ENCODE measurements around the gene SDHC.

Gene SDHC, protein sequence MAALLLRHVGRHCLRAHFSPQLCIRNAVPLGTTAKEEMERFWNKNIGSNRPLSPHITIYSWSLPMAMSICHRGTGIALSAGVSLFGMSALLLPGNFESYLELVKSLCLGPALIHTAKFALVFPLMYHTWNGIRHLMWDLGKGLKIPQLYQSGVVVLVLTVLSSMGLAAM

DNA sequence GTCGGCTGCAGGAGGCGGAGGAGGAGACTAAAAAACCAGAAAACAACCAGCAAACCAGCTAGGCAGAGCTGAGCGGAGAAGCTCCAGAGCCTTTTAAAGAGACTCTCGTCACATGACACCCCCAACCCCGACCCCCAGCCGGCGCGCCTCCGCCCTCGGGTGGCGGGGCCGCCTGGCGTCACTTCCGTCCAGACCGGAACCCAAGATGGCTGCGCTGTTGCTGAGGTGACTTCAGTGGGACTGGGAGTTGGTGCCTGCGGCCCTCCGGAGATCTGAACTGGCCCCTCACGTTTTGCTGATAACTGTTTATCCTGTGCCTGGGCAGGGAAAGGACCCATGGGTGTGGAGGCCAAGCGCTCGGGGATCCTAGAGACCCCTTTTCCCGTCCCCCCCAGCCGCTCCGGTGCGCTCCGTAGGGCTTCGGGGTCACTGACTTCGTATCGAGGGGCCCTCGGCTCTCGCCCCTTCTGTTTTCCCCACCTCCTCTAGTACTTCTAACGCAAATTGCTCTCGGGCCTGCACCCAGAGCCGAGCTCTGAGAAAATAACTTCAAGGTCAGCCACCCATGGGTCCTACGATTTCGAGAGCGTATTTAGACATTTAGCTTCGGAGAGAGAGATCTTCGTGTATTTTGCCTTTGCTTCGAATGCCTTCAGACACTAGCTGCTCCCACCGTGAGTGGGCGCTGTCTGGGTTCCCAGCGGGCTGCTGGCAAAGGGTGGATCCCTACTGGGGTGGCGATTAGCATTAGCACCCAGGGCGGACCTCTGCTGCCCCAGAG is at the start of gene SDHC:
TSS of gene SDHC (plus strand) at position 181 of the 781 bp plus-strand sequence. CDS start at position 206, 25 bp downstream.
- Histone ChIP-seq H3K4me3 (peak within 1 kb of the TSS; percentile 67 to 98 (median 77)), H3K27ac (peak within 1 kb of the TSS; percentile 84 to 99 (median 96))

DNA sequence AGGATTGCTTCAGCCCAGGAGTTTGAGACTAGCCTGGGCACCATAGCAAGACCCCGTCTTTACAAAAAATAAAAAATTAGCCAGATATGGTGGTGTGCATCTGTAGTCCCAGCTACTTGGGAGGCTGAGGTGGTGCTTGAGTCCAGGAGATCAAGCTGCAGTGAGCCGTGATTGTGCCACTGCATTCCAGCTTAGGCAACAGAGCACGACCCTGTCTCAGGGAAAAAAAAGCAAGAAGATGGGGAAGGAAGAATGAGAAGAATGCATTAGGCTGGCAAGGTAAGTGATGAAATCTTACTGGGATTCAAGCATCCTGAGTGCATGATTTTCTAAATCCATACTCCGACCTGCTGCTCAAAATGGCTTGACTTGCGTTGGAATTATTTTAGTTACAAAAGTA is 48.9 kb upstream of the SDHC start:
- Histone ChIP-seq H3K27ac (no peak overlapping the region), H3K4me3 (no peak overlapping the region)

DNA sequence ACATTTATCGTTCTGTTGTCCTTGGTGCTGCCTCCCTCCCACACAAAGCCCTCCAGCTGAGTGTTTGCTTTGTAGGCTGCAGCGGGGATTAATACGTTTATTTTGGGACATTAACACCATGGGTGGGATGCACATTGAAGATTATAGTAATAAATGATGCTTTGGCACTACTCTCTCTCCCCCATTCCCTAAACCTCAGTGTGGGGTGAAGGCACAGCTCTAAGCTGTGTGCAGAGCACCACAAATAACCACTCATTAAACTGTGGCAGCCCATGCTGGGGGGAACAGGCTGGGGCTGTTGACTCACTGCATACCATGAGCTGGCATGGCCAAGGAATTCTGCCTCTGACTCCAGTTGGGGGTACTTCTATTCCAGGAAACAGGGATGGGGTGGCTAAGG is 48.0 kb upstream of the SDHC start:
- Histone ChIP-seq H3K27ac (no peak overlapping the region), H3K4me3 (no peak overlapping the region)

DNA sequence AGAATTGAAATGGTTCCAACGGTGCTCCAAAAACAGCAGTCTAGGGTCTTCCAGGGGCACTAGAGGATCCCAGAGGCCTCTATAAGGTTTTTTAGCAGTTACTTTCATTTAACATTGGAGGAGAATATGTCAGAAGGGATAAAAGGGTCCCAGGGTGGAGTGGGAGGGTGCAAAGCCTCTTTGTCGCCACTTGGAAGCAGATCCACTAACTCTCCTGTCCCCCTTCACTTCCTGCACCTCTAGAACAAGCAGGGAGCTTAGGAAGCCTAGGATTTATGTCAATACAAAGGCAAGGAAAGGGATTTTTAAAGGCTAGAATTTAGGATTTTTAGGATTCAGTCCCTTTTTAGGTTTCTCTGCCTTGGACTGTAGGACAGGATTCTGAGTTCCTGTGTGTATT is 47.3 kb upstream of the SDHC start:
- no peak overlapping the region for H3K4me3 ChIP-seq
- no peak overlapping the region for H3K27ac ChIP-seq

DNA sequence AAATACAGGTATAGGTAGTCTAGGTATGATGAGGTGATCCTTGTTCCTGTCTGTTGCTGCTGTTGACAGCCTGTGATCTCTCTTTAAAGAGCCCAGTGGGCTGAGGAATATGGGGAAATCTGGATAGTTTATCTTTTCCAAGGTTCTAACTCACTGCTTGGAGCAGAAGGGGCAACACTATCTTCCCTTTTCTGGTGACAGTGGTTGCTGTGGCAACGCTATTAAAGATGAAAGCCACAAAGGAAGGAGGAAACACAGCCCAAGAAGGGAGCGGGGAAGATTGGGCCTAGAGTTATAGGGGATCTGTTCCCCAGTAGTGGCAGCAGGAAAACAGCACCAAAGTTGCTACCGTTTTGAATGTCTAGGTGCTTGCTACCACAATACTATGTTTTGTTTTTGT is 46.9 kb upstream of the SDHC start:
- H3K27ac ChIP-seq: no peak overlapping the region

DNA sequence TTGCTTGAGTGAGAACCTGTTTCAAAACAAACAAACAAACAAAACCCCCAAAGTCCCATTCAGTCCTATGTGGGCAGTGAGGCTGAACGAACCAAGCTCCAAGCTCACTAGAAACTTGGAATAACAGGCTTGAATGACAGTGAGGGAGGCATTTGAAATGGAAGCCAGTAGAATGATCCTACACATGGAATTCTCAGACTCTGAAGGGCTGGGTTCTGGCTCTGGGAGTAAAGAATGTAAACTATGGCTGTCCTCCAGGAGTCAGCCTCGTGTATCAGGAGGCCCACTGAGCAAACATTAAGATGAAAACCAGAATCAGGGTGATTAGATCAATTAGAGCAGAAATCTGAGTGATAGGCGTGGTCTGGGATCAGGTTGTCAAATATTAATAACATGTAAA is 40.8 kb upstream of the SDHC start:
- Histone ChIP-seq H3K27ac (no peak overlapping the region), H3K4me3 (no peak overlapping the region)

More for the DNA sequence above, 46.9 kb upstream of the SDHC start:
- H3K4me3 ChIP-seq: no peak overlapping the region

DNA sequence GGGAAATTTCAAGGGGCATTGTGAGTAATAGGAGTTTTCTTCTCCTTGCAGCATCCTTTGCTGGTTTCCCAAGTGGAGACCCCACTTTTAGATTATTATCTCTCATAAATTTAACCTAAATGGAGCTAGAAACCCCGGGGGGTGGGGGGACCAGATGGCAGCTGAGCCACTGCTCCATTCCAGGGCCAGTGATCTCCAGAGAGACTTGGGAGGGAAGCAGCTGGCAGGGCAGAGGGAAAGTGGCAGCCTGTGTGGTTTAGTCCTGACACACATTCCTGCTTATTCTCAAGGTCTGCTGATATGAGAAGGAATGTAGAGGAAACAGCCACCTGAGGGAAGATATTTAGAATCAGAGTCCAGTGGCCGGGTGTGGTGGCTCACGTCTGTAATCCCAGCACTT is 39.3 kb upstream of the SDHC start:
- no peak overlapping the region for H3K4me3 ChIP-seq
- H3K27ac ChIP-seq: no peak overlapping the region

DNA sequence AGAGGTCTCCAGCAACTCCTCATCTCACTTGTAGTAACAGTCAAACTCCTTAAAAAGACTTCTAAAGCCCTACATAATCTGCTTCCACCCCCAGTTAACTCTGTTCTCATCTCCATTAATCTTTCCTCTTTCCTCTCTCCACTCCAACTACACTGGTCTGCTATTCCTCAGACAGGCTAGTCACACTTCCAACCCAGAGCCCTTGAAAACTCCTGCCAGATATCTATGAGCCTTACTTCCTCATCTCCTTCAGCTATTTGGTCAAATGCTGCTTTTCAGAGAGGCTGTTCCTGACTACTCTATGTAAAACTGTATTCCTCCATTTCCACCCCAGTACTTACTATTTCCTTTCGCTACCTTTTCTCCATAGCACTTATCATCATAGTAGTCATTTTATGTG is 31.2 kb upstream of the SDHC start:
- no peak overlapping the region for H3K4me3 ChIP-seq
- no peak overlapping the region for H3K27ac ChIP-seq

DNA sequence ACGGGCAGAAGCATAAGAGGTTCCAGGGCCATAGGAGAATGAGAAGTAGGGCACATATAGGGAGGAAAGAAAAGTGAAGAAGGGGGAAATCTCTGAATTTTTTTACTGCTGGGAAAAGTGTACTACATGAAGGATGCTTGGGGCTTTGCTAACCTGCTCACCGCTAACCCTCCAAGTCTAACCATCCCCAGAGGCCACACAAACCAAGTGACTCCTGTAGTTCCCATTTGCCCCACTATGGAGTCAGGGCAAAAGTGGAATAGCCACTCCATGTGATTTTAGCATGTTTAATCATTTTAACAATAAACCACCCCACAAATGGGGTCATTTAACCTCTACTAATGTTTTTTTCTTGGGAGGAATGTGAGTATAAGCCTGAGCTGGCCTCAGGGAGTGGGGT is 29.1 kb upstream of the SDHC start:
- Histone ChIP-seq H3K27ac (no peak overlapping the region), H3K4me3 (no peak overlapping the region)

DNA sequence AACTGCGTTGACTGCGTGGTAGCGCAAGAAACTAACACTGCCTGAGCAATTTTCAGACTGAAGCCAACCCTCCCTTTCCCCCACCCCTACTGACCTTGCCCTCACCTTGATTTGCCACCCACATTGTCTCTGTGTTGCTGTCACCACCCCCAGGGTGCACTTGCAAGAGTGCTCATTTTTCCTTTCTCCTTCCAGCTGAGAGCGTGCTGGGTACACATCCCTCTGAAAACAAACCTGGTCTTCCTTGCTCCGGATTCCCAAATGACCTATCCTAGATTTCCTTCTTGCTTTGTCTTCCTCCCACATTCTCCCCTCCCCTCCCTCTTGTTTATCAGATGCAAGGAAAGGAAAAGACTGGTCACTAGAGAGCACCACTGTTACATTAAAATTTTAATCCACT is 28.7 kb upstream of the SDHC start:
- H3K4me3 ChIP-seq: no peak overlapping the region

DNA sequence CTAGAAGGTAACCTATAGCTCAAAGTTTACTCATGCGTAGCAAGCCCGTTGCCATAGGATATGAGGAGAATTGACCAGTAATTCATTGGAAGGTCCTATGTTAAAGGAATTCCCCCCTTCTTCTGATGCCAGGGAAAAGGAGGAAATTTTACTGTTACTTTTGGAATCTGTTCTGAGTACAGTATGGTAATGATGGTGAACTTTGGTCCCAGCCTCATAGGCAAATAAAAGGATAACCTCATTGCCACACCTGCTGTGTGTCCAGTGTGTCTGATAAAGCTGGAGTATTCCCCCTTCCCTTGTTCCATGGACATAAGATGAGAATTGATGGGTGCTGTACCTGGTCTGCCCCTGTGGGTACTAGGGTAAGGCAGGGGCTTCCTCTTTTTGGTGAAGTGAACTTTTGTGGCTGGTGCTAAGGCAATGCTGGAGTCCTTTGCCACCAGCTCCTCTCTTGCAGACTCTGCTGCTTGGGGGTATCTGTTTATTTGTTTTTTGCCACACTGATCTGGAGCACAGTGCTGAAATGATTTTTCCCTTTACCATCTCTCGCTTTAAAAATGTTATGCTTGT is 26.6 kb upstream of the SDHC start:
- Histone ChIP-seq H3K27ac (no peak overlapping the region), H3K4me3 (no peak overlapping the region)

More for the DNA sequence above, 28.7 kb upstream of the SDHC start:
- H3K27ac ChIP-seq: no peak overlapping the region

DNA sequence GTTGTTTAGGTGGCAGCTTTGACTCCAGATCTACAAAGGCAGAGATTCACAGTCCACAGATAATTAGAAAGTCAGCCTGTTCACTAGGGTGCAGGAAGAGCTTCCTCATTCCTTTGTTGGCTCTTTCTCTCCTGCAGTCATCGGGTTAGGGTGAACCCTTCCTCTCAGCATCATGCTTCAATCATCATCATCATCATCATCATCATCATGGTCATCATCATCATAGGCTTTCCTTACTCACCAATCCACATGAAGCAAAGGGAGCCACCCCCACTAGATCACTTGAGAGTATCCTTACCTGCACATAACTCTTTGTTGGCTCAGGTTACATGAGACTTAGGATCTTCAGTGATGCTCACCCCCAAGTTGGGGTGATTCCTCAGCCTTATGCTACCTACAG is 23.4 kb upstream of the SDHC start:
- Histone ChIP-seq H3K27ac (no peak overlapping the region), H3K4me3 (no peak overlapping the region)

DNA sequence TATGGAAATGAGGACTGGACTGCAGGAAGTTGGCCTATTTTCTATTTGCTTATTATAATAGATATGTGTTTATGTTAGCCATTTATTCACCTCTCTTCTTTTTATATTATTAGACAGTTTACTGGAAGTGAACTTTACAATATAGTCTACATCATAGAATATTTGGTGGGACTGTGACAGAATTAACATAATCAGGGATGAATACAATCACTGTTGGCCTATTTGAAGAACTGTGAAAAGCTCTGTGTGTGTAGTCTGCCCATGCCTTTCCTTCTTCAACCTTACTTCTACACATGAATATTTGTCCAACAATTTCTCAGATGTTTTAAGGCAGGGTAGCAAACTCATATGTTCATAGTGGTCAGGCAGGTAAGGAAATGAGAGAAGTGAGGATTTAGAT is 16.8 kb upstream of the SDHC start:
- H3K27ac ChIP-seq: no peak overlapping the region
- no peak overlapping the region for H3K4me3 ChIP-seq

DNA sequence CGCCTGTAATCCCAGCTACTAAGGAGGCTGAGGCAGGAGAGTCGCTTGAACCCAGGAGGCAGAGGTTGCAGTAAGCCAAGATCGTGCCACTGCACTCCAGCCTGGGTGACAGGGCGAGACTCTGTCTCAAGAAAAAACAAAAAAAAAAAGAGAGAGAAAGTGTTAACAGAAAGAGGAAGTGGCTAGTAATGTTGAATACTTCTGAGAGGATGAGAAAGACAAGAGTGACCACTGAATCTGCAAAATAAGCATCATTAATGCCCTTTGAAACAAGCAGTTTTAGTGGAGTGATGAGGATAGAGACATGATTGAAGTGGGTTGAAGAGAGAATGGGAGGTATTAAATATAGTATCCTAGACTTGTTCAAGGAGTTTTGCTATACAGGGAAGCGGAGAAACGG is 16.1 kb upstream of the SDHC start:
- Histone ChIP-seq H3K4me3 (no peak overlapping the region), H3K27ac (no peak overlapping the region)

DNA sequence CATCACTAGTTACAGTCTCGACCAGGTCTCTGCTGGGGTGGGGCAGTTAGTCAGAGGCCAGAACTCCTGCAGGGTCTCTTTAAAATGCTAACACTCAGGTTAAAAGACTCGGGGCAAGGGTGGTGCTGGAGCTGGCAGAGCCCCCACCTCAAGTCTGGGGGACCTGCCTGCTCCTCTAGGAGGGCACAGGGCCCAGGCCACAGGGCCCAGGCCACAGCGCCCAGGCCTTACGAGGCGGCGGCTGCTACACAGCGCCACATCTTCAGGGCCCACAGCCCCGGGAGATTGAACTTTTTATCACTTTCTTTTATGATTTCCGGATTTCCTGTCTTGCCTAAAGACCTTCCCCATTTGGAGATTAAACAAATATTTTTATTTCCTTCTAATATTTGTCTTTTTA is 14.8 kb upstream of the SDHC start:
- Histone ChIP-seq H3K27ac (no peak overlapping the region), H3K4me3 (no peak overlapping the region)

DNA sequence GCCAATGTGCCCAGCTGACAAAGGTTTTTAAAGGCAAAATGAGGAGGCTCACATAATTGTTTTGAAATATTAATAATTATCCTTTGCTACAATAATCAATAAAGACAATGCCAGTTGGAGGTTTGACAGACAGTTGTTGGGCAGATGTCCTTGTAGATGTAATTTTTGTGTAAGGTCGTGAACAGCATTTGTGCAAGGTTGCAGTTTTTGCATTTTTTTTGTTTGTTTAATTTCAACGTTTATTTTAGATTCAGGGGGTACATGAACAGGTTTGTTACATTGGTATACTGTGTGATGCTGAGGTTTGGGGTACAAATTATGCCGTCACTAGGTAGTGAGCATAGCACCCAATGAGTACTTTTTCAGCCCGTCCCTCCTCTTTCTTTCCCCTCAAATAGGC is 13.7 kb upstream of the SDHC start:
- Histone ChIP-seq H3K27ac (no peak overlapping the region), H3K4me3 (no peak overlapping the region)

DNA sequence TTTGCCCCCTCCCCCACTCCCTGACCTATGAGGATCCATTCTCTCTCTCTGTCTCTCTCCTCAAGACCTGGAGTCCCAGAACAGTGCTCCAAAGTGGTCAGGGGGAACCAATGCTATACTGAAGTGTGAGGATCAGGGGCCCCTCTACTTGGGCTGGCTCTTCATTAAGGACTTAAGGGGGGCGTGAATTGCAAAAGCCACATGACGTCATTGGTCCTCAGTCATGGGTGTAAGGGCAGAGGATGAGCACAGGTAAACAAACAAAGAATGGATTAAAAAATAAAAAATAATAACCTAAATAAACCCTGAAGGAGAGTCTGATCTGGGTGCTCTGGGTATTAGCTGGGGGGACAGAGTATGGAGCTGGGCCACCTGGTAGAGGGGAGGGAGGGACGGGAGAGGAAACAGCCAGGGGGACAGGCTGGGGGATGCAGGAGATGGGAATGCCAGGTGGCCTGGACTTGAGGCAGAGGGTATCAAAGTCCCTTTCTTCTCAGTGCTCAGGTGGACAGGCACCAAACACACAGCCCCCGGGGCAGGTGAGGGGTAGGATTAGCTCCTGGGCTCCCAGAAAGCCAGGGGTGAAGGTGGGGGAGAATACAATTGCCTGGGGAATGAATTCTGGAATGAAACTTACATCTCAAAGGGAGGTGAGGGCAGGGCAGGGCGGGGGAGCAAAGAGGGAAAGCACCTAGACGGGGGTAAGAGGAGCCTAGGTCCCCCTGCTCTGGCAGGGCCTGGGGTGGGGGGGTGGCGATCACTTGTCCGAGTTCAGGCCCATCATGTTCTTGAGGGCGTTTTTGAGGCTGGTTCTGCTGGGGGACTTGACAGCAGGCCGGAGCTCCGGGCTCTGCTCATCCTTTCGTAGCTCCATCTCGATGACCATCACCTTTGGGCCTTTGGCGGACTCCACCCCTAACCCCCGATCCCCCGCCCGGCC is 9.0 kb upstream of the SDHC start:
- H3K27ac ChIP-seq: peak overlapping the region in 19 of 21 experiments; percentile 14 to 88 (median 76)
- peak overlapping the region; percentile 42 to 67 (median 56) for H3K4me3 ChIP-seq

DNA sequence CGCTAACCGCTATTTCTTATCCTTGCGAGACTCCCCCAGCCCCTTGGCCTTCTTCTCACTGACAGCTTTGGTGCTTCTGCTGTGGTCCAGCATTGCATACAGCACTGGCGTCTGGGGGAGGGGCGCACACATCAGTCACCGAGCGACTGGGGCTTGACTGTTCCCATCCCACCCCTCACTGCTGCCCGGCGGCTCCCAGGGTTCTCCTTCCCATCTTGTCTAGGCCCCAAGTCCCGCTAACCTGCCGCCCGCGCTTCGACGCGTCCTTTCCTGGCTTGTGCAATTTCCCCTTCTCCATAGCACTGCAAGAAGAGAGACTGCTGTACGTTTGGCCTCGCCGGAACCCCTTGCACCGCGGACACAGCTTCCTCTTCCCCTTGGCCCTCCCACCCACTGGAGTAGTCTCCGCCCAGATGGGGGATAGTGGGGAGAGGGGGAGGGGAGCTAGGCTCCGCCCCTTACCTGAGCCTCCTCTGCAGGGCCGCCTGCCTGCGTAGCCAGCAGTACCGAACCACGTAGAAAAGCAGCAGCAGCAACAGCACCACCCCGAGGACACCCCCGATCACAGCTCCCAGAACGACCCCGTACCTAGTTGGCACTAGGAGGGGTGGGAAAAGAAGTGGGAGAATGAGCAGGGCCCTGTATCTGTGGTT is 8.2 kb upstream of the SDHC start:
- Histone ChIP-seq H3K4me3 (peak overlapping the region; percentile 42 to 67 (median 56)), H3K27ac (peak overlapping the region in 19 of 21 experiments; percentile 14 to 88 (median 76))

DNA sequence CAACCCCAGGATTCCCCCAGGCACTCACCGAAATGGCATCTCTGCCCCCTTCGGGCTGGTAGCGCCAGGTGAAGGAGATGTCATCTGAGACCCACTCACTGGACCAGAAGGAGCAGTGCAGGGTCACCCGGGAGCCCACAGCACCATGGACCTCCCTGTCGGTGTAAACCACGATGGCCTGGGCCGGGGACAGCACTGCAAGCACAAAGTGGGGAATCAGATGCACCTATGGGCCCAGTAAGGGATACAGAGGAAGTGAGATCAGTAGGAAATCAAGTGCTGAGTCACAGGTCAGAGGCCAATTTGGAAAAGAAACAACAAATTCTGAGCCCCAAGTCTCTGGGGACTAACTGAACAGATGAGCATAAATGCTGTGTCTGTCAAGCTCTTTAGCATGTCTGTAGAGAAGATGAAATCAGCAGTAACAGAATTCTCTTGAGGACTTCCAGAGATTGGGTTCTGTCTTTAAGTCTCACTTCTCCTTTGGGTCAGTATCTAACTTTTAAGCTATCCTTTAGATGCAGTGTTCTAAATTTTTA is 6.9 kb upstream of the SDHC start:
- H3K27ac ChIP-seq: peak overlapping the region in 3 of 21 experiments; percentile 1 to 49 (median 16)

More for the DNA sequence above, 6.9 kb upstream of the SDHC start:
- no peak overlapping the region for H3K4me3 ChIP-seq

All from skin epidermis (tissue), 12 donors.